GM12878 (cell line): Measurements from ENCODE around the gene MDFI. TPM values are rescaled to one million over a fixed set of nuclear protein-coding genes. Genes with fewer than 3 reads are reported as not detected.

Experiments used
- ATAC-seq: fragments of 200-7000 bp; cut with Tn5 transposase; 3 replicates; pipeline ENCODE4 v1.9.1; 2020; ENCODE audit warnings: mild to moderate bottlenecking, moderate library complexity
- BruUV-seq: library from RNA; stranded (reverse); fragments of 400-500 nt; replicated peaks from 2 replicates; lab custom pipeline; 2021; lab: Mats Ljungman, UMichigan
- CTCF ChIA-PET: fragments of 300-600 bp; sonication (Branson Sonifier 250); formaldehyde crosslinking; extraction: SDS; loops from one replicate; lab custom pipeline; 2021; ENCODE audit warnings: inconsistent platforms; lab: Yijun Ruan, JAX
- POLR2A ChIA-PET: fragments of 350-600 bp; formaldehyde crosslinking; extraction: SDS; loops from one replicate; lab custom pipeline; 2021; ENCODE audit warnings: inconsistent platforms; lab: Charles Lee
- RAD21 ChIA-PET: fragments of 300-600 bp; sonication (Branson Sonifier 250); formaldehyde crosslinking; loops from one replicate; lab custom pipeline; 2023; ENCODE audit warnings: antibody characterized with exemption; ENCODE audit not compliant: unreplicated experiment; lab: Charles Lee
- SMC1A ChIA-PET: fragments of 300-600 bp; sonication (Branson Sonifier 250); formaldehyde crosslinking; loops from one replicate; lab custom pipeline; 2023; ENCODE audit not compliant: unreplicated experiment, uncharacterized antibody; lab: Charles Lee
- DNase-seq: peaks from one replicate; pipeline ENCODE4 v3.0.0-alpha.2; 2011; ENCODE audit warnings: low read depth, low spot score
- FAIRE-seq: peaks from 3 replicates; lab custom pipeline; 2011; peaks lifted over from hg19 to GRCh38; lab: Jason Lieb, UNC
- H2AFZ ChIP-seq: 2 replicates; pipeline ENCODE4 v1.6.0; 2011; ENCODE audit warnings: low read depth, low read length, control low read depth; ENCODE audit not compliant: control insufficient read depth
- H3K27ac ChIP-seq: 2 replicates; pipeline ENCODE4 v1.5.1; 2011; ENCODE audit warnings: control low read depth; ENCODE audit not compliant: control insufficient read depth, insufficient read depth
- H3K27me3 ChIP-seq, 2 experiments: replicated peaks in 1 of 2; 2 replicates each; pipeline versions ENCODE4 v1.6.0 to v1.6.1; 2011; ENCODE audit warnings: low read length in 1 of 2; ENCODE audit not compliant: control insufficient read depth in 2 of 2, insufficient read depth in 2 of 2
- H3K36me3 ChIP-seq, 2 experiments: 2 replicates each; pipeline ENCODE4 v1.5.1; 2011; ENCODE audit warnings: low read length in 1 of 2; ENCODE audit not compliant: control insufficient read depth in 2 of 2, insufficient read depth in 2 of 2
- H3K4me1 ChIP-seq: 2 replicates; pipeline ENCODE4 v1.6.1; 2011; ENCODE audit warnings: mild to moderate bottlenecking, low read length, moderate library complexity, mixed read lengths; ENCODE audit not compliant: control insufficient read depth, insufficient read depth
- H3K4me2 ChIP-seq: 2 replicates; pipeline ENCODE4 v1.6.0; 2011; ENCODE audit warnings: control low read depth; ENCODE audit not compliant: control insufficient read depth, insufficient read depth
- H3K4me3 ChIP-seq: fragments of 200-600 bp; sonication (generic); 2 replicates; pipeline ENCODE4 v1.5.1; 2016
- H3K79me2 ChIP-seq: 2 replicates; pipeline ENCODE4 v1.6.0; 2011; ENCODE audit warnings: low read length; ENCODE audit not compliant: control insufficient read depth, insufficient read depth
- H3K9ac ChIP-seq: 2 replicates; pipeline ENCODE4 v1.8.0; 2011; ENCODE audit warnings: low read length, control low read depth, mixed read lengths; ENCODE audit not compliant: control insufficient read depth, insufficient read depth
- H3K9me3 ChIP-seq: replicated peaks from 3 replicates; pipeline ENCODE4 v1.5.1; 2011; ENCODE audit warnings: mild to moderate bottlenecking, low read length; ENCODE audit not compliant: control insufficient read depth, insufficient read depth
- H4K20me1 ChIP-seq: 2 replicates; pipeline ENCODE4 v1.6.0; 2011; ENCODE audit not compliant: control insufficient read depth, insufficient read depth
- BRCA1 ChIP-seq: IDR thresholded peaks from 2 replicates; pipeline ENCODE4 v1.6.1; 2011; ENCODE audit warnings: low read depth, low read length, improper control_type of control experiment
- NBN ChIP-seq: fragments of 450-650 bp; IDR thresholded peaks from 2 replicates; pipeline ENCODE4 v1.6.1; 2016
- NR2C2 ChIP-seq: IDR thresholded peaks from 2 replicates; pipeline ENCODE4 v1.6.1; 2011; ENCODE audit warnings: borderline replicate concordance, low read depth; ENCODE audit not compliant: control insufficient read depth, insufficient read length
- NR2F1 ChIP-seq: fragments of 450-650 bp; conservative IDR thresholded peaks from 2 replicates; pipeline ENCODE4 v1.6.1; 2017; ENCODE audit warnings: mild to moderate bottlenecking
- RCOR1 ChIP-seq: conservative IDR thresholded peaks from 2 replicates; pipeline ENCODE4 v1.6.1; 2012; ENCODE audit warnings: low read depth, low read length, improper control_type of control experiment
- SMAD5 ChIP-seq: IDR thresholded peaks from 2 replicates; pipeline ENCODE4 v1.6.1; 2016; ENCODE audit warnings: antibody characterized with exemption, low read depth
- STAT3 ChIP-seq: IDR thresholded peaks from 2 replicates; pipeline ENCODE4 v1.6.1; 2011; ENCODE audit warnings: low read depth, low read length, improper control_type of control experiment
- TCF12 ChIP-seq: IDR thresholded peaks from 2 replicates; pipeline ENCODE4 v1.6.1; 2011; ENCODE audit warnings: low read depth, mild to moderate bottlenecking, low read length
- WGBS: methylation state at CpG from one replicate; pipeline ENCODE4 v1.1.6; 2016; ENCODE audit warnings: low lambda C conversion rate; ENCODE audit not compliant: insufficient replicate concordance, insufficient coverage; ENCODE audit errors: missing lambda C conversion rate; 5-methylcytosine and 5-hydroxymethylcytosine counted together
- in situ Hi-C: fragments of 300-500 bp; cut with MboI; formaldehyde crosslinking; loops from 9 replicates; pipeline ENCODE4 v1.14.3; 2018; ENCODE audit warnings: mixed read lengths
- intact Hi-C: fragments of 100-400 bp; cut with micrococcal nuclease; formaldehyde crosslinking; loops from one replicate; pipeline ENCODE4 v1.14.2; 2022; ENCODE audit not compliant: unreplicated experiment
- polyA plus RNA-seq, 11 experiments: library from polyadenylated mRNA; depleted of rRNA in 4 of 11; unstranded in 6 of 11; stranded (reverse) in 5 of 11; fragments of >200 nt; fragmentation: Nextera tagmentation in 4 of 11; fragmentation: Illumina TruSeq in 1 of 11; extraction: Ambion mirVana in 4 of 11; extraction: Trizol in 1 of 11; gene quantifications; 1 replicate in 1 of 11; 2 replicates in 10 of 11; pipeline versions ENCODE4 v1.2.1 to v1.2.3, GENCODE V29; 2011 to 2016; ENCODE audit warnings: inconsistent platforms in 2 of 11, missing spikeins in 2 of 11, low read depth in 1 of 11
- total RNA-seq, 4 experiments: library from RNA; depleted of rRNA in 3 of 4; stranded (reverse); fragments of >200 nt in 3 of 4; fragmentation: Illumina TruSeq in 1 of 4; extraction: Trizol in 1 of 4; gene quantifications; 2 replicates each; pipeline versions ENCODE4 v1.2.1 to v1.2.3, GENCODE V29; 2013 to 2021
- TF ChIP-seq, protein P1 (sequence below): IDR thresholded peaks from 2 replicates; pipeline ENCODE4 v1.6.1; 2012; ENCODE audit warnings: low read depth, low read length, improper control_type of control experiment

MDFI gene
- total and polyA plus RNA-seq, 10 of the 15 experiments (the other 5 are each of a cell fraction or from before 2014, with no cell fraction given): not detected

GRCh38 chr6:41674231-41675000, 36.1 kb downstream of the MDFI start (continued):
- TF ChIP-seq, protein P1, sequence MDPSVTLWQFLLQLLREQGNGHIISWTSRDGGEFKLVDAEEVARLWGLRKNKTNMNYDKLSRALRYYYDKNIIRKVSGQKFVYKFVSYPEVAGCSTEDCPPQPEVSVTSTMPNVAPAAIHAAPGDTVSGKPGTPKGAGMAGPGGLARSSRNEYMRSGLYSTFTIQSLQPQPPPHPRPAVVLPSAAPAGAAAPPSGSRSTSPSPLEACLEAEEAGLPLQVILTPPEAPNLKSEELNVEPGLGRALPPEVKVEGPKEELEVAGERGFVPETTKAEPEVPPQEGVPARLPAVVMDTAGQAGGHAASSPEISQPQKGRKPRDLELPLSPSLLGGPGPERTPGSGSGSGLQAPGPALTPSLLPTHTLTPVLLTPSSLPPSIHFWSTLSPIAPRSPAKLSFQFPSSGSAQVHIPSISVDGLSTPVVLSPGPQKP: no peak
- TF ChIP-seq BRCA1 (no peak), STAT3 (no peak), RCOR1 (no peak), TCF12 (no peak), NR2C2 (no peak)

GRCh38 chr6:41675176-41675775, 37.0 kb downstream of the MDFI start:
- no TSS peak for BruUV-seq
- no peak overlapping the region for H3K4me2 ChIP-seq
- H3K9ac ChIP-seq: no peak overlapping the region
- H3K27ac ChIP-seq: no peak overlapping the region
- no peak overlapping the region for H3K4me3 ChIP-seq
- H3K27me3 ChIP-seq: no peaks in the 10 kb centered on the region
- no peaks in the 10 kb centered on the region for H3K9me3 ChIP-seq
- no peaks in the 10 kb centered on the region for H3K79me2 ChIP-seq
- H2AFZ ChIP-seq: no peak overlapping the region
- ATAC-seq (no peak), DNase-seq (no peak), FAIRE-seq (no peak)
- H3K36me3 ChIP-seq: no peaks in the 10 kb centered on the region
- H3K4me1 ChIP-seq: no peaks in the 10 kb centered on the region
- intact Hi-C loops: no loop called here
- in situ Hi-C loops: no loop called here
- TF ChIP-seq NR2F1 (no peak), SMAD5 (no peak), NBN (no peak)
- ChIA-PET SMC1A (no interaction called here), CTCF (interaction anchor here (1.0 kb wide), 1 partner anchor 8 kb away, joined by 5 read pairs; no protein-coding TSS in a partner anchor), POLR2A (no interaction called here), RAD21 (no interaction called here)
- 39% methylated on average over 6 of the region's 6 CpGs for WGBS
- H4K20me1 ChIP-seq: 0 out of 2 replicates have a peak, but pooled peaks cover 3% of the 10 kb centered on the region
